Activated CD4-positive, CD25-positive, alpha-beta regulatory T cell treated with anti-CD3 and anti-CD28 coated beads, Interleukin-2, amount 50 U/mL, for 16 hours (primary cell): ENCODE data around the gene PCNX4.

Experiments
- DNase-seq: peaks from one replicate; pipeline ENCODE4 v3.0.0-alpha.2; 2020; ENCODE audit warnings: low read depth, low spot score

The PCNX4 gene

DNA sequence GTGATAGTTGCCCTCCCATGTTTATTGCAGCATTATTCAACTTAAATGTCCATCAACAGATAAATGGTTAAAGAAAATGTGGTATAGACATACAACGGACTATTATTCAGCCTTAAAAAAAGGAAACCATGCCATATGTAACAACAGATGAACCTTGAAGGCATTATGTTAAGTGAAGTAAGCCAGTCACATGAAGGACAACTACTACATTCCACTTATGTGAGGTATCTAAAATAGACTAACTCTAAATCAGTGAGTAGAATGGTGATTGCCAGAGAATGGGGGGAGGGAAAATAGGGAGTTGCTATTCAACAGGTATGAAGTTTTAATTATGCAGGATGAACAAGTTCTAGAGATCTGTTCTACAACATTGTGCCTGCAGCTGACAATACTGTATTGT lies 10.1 kb downstream of the PCNX4 start:
- DNase-seq: no peak

DNA sequence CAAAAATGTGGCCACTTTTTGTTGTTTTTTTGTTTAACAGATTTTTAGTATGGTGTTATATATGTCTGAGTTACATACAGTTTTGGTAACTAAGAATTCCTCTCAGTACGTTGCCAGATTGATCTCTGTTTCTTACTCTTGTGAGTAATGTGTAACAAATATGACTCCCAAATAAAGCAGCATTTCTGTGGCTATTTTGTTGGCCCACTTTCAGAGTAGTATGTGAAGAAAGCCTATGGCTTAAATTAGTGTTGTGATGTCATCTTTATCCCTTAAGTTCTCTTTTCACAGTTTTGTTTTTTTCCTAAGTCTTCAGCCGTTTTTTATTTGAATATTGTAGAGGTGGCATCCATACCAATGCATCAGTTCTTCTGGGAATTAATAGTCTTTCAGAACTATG lies 10.7 kb downstream of the PCNX4 start:
- no peak for DNase-seq

DNA sequence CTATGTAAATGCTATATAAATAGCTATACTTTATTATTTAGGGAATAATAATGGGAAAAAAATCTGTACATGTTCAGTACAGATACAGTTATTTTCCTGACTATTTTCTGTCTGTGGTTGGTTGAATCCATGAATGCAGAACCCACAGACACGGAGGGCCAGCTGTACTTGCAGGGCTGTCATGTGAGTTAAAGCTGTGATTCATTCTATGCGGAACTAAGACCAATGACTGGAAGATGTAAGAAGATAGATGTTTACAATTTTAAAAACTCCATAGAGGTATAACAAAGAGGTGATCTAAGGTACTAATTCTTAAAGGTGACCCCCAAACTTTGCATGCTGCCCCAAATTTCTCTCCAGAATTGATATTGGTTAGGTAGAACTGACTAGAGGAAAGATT lies 14.6 kb downstream of the PCNX4 start:
- DNase-seq: no peak

DNA sequence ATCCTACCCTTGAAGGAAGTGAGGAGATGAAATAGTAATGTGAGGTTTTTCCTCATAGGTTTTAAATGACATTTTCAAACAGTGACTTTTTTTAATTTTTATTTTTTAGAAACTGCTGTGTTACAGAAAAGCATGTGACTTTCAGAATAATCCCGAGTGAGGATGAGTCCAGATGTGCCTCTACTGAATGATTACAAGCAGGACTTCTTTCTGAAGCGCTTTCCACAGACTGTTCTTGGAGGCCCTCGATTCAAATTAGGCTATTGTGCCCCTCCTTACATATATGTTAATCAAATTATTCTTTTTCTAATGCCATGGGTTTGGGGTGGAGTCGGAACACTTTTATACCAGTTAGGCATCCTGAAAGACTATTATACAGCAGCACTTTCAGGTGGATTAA lies 15.8 kb downstream of the PCNX4 start:
- DNase-seq: no peak

DNA sequence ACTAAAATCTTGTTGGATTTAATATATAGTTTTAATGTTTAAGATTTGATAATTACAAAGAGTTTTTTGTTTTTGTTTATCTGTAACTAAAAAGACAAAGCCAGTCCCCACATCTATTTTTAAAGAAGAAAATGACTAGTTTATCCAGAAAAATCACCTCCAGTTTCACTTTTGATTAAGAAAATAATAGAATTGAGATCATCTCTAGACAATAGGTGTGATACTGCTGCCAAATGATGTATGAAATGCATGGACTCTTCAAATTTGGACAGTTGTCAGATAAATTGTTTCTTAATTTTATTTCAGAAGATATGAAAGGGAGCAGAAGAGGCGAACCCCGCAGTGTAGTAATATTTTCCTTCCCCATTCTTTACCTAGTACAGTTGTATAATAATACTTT lies 20.0 kb downstream of the PCNX4 start:
- DNase-seq: no peak

DNA sequence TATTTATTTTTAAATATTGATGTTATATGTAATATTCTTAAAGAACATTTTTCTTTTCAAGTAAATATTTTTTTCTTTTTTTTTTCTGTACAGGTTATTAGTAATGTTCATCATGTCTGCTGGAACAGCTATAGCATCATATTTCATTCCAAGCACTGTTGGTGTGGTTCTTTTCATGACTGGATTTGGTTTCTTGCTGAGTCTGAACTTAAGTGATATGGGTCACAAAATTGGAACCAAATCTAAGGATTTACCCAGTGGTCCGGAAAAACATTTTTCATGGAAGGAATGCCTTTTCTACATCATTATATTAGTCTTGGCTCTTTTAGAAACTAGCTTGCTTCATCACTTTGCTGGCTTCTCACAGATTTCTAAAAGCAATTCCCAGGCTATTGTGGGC lies 23.2 kb downstream of the PCNX4 start:
- no peak for DNase-seq

DNA sequence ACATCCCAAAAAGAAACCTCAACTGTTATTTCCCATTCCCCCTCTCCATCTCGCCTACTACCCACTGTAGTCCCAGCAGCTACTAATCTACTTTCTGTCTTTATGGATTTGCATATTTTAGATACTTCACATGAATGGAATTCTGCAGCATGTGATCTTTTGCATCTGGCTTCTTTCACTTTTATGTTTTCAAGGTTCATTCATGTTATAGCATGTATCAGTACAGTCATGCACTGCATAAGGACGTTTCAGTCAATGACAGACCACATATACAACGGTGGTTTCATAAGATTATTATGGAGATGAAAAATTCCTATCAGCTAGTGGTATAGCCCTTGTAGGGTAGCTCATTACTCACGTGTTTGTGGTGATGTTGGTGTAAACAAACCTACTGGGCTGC lies 24.5 kb downstream of the PCNX4 start:
- DNase-seq: no peak

DNA sequence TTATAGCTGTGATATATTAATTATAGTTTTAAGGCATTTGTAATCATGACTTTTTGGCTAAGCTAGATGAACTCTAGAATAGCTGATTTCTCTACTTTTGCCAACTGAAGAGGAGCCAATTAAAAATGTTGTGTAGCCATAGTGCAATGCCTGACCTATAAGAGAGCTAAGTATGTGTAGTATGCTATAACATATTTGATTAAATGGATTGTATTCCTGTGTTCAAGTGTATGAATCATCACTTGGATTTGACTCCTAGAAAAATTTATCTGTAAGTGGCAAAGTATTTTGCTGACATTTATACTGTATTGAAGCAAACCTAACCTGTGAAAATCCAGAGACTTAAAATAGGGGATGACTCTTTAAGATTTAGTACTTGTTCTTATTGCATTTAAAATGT lies 34.2 kb downstream of the PCNX4 start:
- no peak for DNase-seq

DNA sequence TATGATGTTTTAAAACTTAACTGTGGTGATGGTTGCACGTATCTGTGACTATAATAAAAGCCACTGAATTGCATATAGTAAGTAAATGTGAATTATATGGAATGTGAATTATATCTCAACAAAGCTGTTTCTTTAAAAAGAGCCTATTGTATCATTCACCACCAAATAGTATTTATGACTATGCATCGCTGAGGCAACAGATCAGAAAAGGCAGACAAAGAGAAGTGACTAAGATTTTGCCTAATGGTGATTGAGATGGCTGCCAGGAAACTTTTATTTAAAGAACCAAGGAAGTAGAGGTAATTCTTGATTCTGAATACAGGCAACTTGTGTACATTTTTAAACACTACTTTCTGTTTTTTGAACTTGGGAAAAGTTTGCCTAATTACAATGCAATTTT lies 41.8 kb downstream of the PCNX4 start:
- DNase-seq: no peak

DNA sequence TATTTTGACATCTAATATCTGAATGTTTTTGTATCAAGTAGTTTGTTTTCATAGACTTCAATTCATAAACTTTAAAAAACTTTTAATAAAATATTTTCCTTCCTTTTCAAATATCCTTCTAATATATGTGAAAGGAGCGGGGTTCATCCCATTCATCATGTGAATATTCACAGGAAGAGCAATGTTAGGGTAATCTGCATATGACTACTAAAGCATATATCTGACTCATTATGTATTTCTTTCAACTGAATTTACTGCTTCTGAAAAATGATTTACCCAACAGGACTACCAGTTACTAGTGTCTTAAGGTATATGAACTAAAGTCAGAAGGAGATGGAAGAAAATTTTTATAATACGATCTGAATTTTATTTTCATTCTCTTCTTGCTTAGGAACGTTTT lies 43.0 kb downstream of the PCNX4 start:
- DNase-seq: no peak

DNA sequence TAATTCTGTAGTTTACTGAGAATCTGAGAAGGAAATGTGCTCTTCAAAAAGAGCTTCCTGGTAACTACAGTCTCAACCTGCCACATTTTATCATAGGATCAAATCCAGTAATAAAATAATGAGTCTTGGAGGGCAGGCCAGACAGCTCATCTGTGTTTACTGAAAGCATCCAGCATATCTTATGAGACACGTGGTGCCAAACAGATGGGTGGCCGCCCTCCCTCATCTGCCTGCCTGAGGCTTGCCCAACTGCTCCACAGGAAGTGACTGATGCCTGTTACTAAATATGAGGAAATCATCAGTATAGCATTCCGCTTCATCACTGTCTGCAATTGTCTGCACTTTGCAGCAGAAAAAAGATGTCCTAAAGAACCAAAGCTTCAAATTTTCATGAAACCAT lies 60.0 kb downstream of the PCNX4 start:
- DNase-seq: peak; percentile 39

DNA sequence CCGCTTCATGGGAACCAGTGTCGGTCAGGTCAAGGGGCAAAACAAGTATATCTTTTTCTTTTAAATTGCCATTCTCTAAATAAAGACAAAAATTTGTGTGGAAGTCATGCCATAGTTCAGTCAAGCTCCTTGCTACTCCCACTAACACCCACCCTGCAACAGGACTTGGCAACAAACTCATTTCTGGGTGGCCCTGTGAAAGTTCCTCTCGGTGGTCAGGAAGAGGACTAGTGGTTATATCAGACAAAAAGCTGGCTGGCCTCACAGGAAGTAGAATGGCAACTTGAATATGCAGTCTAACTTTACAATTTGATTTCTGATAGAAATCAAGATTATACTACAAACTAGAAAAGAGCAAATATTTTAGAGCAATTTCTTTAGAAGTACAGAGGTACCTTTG lies 62.3 kb downstream of the PCNX4 start:
- no peak for DNase-seq

DNA sequence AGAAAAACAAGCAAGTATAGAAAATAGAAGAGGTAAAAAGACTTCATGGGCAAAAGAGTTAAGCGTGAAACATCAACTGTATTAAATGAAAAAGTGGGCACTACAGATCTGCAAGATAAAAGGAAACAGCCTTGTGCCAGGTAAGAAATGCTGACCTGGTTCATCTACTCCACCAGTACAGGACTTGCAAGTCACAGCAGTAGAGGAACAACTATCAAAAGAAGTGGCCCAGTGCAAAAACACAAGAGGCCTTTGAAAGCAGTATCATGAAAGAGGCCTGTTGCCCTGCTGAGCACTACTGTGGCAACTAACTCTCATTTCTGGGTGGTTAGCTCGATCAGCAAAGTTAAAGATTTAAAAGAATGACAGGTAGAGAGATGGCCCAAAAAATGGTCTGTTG lies 62.9 kb downstream of the PCNX4 start:
- no peak for DNase-seq

DNA sequence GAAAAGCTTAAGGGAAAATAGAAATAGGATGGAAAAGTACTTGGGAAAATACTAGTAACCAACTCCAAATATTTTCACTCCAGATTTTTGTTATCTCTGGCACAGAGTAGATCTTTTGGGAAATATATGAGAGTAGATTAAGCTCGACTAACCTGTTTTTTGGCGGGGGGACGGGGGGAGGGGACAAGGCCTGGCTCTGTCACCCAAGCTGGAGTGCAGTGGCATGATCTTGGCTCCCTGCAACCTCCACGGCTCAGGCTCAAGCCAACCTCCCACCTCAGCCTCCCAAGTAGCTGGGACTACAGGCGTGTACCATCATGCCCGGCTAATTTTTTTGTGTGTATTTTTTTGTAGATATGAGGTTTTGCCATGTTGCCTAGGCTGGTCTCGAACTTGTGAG lies 68.7 kb downstream of the PCNX4 start:
- DNase-seq: no peak

DNA sequence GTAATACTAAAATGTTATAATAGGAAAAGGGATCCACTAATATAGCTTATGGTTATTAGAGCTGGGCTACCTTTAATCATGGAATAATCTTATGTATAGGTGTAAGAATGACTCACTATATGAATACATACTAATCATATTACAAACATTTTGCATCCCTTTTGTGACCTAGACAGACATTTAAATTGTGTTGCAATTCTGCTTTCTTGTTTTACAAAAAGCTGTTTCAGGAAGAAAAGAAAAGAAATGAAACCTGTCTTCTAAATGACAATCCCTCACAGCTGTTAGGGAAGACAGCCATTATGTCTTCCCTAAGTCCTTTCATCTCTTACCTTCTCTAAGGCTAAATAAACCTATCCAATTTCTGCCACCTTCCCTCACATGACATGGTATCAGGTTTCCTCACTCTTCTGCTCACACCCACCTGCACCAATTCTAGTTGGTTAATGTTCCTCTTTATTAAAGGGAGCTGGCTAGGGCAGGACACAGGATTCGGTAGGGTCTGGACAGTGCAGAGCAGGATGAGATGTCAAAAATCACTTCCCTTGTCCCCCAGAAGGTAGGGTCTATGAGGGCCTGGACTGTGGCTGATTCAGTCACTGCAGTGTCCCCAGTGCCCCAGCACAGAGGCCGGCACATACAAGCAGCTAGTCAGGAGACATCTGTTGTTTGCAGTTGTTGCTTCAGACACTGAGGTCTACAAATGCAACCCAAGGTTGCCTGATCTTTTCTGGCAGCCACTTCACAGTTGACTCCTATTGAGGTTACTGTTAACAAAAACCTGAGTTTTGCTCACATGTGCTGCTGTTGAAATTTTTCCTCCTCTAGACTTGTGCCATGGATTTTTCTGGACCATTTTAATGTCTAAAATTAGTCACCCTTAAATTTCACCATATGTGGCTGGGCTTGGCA lies 69.7 kb downstream of the PCNX4 start:
- DNase-seq: no peak

DNA sequence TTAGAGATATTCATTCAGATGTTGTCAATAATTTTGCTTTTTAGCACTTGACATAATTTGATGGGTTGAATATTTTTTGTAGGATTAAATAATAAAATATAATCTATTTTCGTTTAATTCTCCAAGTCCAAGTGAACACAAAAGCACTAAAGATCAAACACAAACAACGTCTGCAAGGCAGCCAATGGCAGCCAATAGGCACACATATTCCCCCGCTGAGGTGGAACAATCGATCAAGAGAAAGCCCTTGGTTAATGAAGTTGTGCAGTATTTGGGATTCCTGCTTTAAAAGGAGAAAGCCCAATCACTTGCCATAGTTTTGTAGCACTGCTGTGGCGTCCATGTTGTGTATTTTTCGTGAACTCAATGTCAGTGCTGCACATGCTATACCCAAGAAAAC lies 72.0 kb downstream of the PCNX4 start:
- DNase-seq: no peak

DNA sequence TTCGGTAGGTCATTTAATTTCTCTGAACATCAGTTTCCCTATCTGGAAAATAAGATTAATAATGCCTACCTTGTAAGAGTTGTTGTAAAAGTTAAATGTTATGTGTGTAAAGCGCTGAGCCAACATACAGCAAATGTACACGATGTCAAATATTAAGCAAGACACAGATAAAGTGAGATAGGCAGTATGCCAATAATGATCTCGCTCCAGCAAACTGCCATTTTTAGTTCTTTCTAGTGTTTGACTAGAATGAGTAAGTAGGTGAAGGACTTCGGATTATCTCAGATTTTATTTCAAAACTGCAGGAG lies 72.6 kb downstream of the PCNX4 start:
- DNase-seq: no peak

DNA sequence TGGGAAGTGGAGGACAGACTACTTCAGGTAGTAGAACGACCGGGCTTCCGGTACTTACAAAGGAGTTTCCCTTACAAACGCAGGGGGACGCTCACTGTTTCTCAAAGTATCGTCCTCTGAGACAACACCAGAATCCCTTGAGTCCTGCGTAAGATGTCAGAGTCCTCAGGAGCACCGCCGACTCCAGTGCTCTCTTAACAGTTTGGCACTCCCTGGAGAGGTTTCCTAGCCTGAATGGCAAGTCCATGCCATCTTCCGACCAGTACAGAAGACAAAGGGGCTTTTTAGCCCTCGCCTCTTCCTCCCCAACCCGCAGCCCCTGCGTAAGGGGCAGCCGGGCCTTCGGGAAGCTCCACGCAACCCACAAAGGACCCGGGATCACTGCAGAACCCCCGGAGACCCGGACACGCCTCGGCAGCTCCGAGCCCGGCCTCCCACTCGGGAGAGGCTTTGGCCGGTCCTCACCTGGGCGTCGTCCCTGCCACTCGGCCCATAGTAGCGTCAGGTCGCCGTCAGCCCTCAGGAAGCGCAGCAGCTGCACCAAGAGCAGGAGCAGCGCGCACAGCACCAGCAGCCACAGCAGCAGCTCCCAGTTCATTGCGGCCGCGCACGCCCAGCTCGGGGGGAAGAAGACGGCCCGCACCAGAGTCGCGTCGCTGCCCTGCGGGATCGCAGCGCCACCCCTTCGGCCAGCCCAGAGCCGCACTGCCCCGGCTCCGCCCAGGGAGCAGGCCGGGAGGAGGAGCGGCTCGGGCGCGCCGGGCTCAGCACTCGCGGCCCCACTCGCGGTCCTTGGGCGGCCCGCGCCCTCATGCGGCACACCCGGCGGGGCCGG lies 73.2 kb downstream of the PCNX4 start, which contains the start of gene DHRS7:
TSS of gene DHRS7 (minus strand) at position 687 of the 835 bp plus-strand sequence. CDS start at position 598, 89 bp downstream.
- peak; percentile 33 for DNase-seq

DNA sequence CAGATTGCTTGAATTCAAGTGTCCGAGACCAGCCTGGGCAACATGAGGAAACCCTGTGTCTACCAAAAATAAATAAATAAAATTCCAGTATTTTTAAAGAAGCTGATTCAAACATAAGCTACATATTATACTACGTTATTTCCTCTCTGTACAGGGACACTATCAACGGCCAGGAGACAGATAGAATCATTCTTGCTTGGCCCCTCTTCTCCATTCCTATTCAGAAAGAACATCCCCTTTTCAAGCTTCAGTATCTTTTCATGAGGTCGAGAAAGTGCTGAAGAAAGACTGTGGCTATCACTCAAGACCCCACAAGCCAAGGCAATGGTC lies 73.8 kb downstream of the PCNX4 start:
- DNase-seq: no peak

DNA sequence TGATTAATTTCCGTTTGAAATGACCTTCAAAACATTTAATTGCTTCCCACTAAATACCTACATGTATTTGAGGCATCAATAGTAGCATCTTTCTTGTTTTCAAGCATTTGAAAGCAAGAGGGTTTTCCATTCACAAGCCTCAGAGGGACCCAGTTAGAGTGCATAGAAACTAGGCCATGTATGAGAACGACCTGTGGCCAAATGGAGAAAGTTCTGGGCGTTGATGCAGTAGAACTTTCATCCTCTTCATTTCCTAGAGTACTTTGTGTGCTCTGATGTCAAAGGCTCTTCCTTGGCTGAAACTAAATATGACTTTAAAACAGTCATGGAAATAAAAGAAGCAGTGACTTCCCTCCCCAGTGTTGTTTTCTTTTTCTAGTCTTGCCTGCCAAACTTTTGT lies 74.4 kb downstream of the PCNX4 start:
- no peak for DNase-seq

DNA sequence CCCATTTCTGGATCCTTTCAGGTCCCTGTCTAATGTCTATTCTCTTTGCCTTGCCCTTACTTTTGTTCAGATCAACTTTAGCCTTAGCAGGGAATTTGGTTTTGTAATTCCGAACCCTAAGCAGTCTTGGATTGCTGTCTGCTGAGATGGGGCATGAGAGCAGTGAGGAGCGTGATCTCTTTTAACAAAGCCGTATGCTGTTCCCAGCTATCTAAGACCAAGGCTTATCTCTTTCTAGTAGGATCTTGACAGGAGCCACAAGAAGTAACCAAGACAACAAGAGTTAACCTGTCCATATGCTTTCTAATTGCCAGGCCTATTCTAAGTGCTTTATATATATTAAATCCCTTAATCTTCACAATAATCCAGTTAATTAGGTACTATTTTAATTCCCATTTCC lies 78.0 kb downstream of the PCNX4 start:
- no peak for DNase-seq

DNA sequence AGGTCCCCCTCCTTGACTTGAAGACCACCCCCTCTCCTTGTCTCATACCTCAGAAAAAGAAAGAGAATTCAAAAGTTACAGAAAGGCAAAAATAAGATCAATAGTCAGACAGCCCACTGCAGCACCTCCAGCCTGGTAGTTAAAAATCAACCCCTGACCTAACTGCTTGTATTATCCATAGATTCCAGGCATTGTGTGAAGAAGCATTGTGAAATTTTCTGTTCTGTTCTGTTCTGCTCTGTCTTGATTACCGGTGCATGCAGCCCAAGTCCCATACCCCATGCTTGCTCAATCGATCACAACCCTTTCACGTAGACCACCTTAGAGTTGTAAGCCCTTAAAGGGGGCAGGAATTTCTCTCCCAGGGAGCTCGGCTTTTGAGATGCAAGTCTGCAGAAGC lies 79.2 kb downstream of the PCNX4 start:
- no peak for DNase-seq

DNA sequence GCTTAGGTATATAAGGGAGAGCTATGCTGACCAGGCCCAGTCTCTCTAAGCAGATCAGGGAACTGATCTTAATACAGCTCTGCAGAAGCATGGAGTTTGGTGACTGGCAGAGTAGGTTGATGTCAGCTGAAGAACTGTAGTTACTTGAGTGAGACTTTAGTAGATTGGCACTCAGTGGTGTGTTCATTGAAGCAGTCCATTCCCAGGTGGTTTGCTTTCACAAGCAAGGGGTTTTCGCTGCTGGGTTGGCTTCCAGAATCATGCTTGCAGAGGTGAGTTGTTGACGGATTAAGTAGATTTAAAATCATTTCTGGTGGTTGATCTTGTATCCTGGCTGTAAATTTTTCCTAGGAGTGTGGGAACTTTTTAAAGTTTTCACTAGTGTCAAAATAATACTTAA lies 80.0 kb downstream of the PCNX4 start:
- DNase-seq: no peak
